CD4-positive, alpha-beta memory T cell (primary cell): ENCODE results near the gene MSANTD1. TPM values are rescaled to one million over a fixed set of nuclear protein-coding genes. Genes with fewer than 3 reads are reported as not detected.

Experiments
- CTCF ChIA-PET: fragments of 350-600 bp; sonication (Branson Sonifier 250); formaldehyde crosslinking; loops from one replicate; lab custom pipeline; 2021; ENCODE audit warnings: inconsistent platforms; ENCODE audit not compliant: partially characterized antibody; lab: Charles Lee
- POLR2A ChIA-PET: fragments of 350-600 bp; sonication (Branson Sonifier 250); formaldehyde crosslinking; loops from one replicate; lab custom pipeline; 2021; ENCODE audit not compliant: partially characterized antibody; lab: Charles Lee
- DNase-seq, 5 donors: peaks; one replicate each; pipeline versions ENCODE4 v3.0.0 to v3.0.0-alpha.2; 2020 to 2022; ENCODE audit warnings: mixed read lengths in 1 of 5
- H3K27ac ChIP-seq: one replicate; pipeline ENCODE4 v1.7.0; 2013; ENCODE audit warnings: low read depth, low read length
- H3K27me3 ChIP-seq: 2 replicates; pipeline ENCODE4 v1.7.0; 2013; ENCODE audit warnings: mild to moderate bottlenecking, low read length, moderate library complexity; ENCODE audit not compliant: insufficient read depth
- H3K36me3 ChIP-seq: 2 replicates; pipeline ENCODE4 v1.7.0; 2013; ENCODE audit warnings: mild to moderate bottlenecking, low read length, moderate library complexity; ENCODE audit not compliant: insufficient read depth
- H3K4me1 ChIP-seq: 2 replicates; pipeline ENCODE4 v1.7.0; 2013; ENCODE audit warnings: mild to moderate bottlenecking, low read length, moderate library complexity; ENCODE audit not compliant: insufficient read depth
- H3K4me3 ChIP-seq, 2 donors: one replicate each; pipeline ENCODE4 v1.7.0; 2013; ENCODE audit warnings: low read length in 2 of 2, mild to moderate bottlenecking in 1 of 2
- H3K9me3 ChIP-seq, 2 donors: one replicate each; pipeline ENCODE4 v1.7.0; 2013; ENCODE audit warnings: low read length in 2 of 2, control low read depth in 1 of 2; ENCODE audit not compliant: control insufficient read depth in 1 of 2
- H3K27ac Mint-ChIP-seq, 7 donors: one replicate each; pipeline ENCODE4 v1.8.0; 2020 to 2021; ENCODE audit warnings: mixed read lengths in 7 of 7, mild to moderate bottlenecking in 6 of 7, inconsistent platforms in 3 of 7, moderate library complexity in 3 of 7
- H3K27me3 Mint-ChIP-seq, 2 donors: one replicate each; pipeline ENCODE4 v1.8.0; 2020 to 2021; ENCODE audit warnings: mixed read lengths in 2 of 2
- H3K36me3 Mint-ChIP-seq, 2 donors: one replicate each; pipeline ENCODE4 v1.8.0; 2020 to 2021; ENCODE audit warnings: mixed read lengths in 2 of 2, inconsistent platforms in 1 of 2, mild to moderate bottlenecking in 1 of 2
- H3K4me1 Mint-ChIP-seq, 4 donors: one replicate each; pipeline ENCODE4 v1.8.0; 2020 to 2021; ENCODE audit warnings: mixed read lengths in 4 of 4, mild to moderate bottlenecking in 1 of 4
- H3K4me3 Mint-ChIP-seq, 8 donors: one replicate each; pipeline ENCODE4 v1.8.0; 2020 to 2021; ENCODE audit warnings: mixed read lengths in 8 of 8, mild to moderate bottlenecking in 7 of 8, moderate library complexity in 6 of 8, inconsistent platforms in 3 of 8
- H3K9me3 Mint-ChIP-seq, 8 donors: one replicate each; pipeline ENCODE4 v1.8.0; 2020 to 2021; ENCODE audit warnings: mixed read lengths in 8 of 8, mild to moderate bottlenecking in 5 of 8, inconsistent platforms in 3 of 8, moderate library complexity in 1 of 8
- intact Hi-C: fragments of 100-400 bp; cut with micrococcal nuclease; formaldehyde crosslinking; loops from one replicate; pipeline ENCODE4 v1.15.1; 2023
- polyA plus RNA-seq, 2 donors: library from polyadenylated mRNA; unstranded; fragments of 300-500 nt; fragmentation: Illumina TruSeq; gene quantifications; one replicate each; pipeline ENCODE4 v1.2.3, GENCODE V29; 2021
- total RNA-seq, 2 experiments: library from RNA; stranded (reverse); gene quantifications; one replicate each; pipeline ENCODE4 v1.2.3, GENCODE V29; 2021

Gene MSANTD1
- total and polyA plus RNA-seq, 4 experiments from 2014 or later, result 0.08 to 2.2 (median 2.0) TPM; not detected in 1

DNA sequence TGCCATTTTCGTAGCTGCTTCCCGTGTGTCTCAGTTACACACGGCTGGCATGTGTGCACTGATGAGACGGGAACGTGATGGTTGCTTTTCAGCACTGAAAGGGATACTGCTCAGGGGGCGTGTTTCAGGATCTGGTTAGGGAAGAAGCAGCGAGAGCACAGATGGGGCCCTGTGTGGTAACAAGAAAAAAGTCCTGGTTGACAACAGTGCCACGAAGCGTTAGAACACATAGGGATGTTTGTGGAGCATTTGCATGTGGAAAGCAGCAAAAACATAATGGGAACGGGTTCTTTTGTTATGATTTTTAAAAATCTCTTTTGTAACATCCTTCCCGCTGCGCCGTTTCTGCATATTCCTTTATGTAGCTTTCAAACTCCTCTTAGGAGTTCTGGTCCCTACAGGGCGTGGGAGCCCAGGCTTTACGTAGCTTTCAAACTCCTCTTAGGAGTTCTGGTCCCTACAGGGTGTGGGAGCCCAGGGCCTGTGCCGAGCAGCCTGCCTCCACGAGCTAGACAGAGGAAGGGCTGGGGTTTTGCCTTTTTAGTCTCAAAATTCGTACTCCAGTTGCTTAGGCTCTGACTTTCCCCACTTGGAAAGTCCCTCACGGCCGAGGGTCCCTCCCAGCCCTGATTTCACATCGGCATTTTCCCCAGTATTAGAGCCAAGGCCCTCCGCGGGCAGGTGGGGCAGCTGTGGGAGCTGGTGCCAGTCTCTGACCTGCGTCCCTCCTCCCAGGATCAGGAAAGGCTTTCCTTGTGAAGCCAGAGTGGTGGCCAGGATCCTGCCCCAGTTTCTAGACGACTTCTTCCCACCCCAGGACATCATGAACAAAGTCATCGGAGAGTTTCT, 11.0 kb upstream of the MSANTD1 start:
- H3K9me3 Mint-ChIP-seq, result peaks cover 0 to 2% (median 0%) of the 10 kb centered on the region in 8 donors
- H3K9me3 ChIP-seq, result no peaks in the 10 kb centered on the region
- peaks cover 7 to 10% (median 9%) of the 10 kb centered on the region in 4 donors for H3K4me1 Mint-ChIP-seq
- H3K36me3 Mint-ChIP-seq, result peaks cover 31 to 58% of the 10 kb centered on the region in 2 donors
- H3K27me3 ChIP-seq, result no peaks in the 10 kb centered on the region
- H3K27me3 Mint-ChIP-seq, result no peaks in the 10 kb centered on the region
- no peak overlapping the region for H3K4me3 Mint-ChIP-seq
- intact Hi-C loops, result no loop called here
- ChIA-PET POLR2A (no interaction called here), CTCF (no interaction called here)
- H3K4me1 ChIP-seq, result peaks cover 7% of the 10 kb centered on the region
- no peak for DNase-seq
- peaks cover 16% of the 10 kb centered on the region for H3K36me3 ChIP-seq
- peak overlapping the region in 2 of 7 donors; percentile 29 to 66 for H3K27ac Mint-ChIP-seq
- H3K4me3 ChIP-seq, result no peak overlapping the region
- H3K27ac ChIP-seq, result no peak overlapping the region

DNA sequence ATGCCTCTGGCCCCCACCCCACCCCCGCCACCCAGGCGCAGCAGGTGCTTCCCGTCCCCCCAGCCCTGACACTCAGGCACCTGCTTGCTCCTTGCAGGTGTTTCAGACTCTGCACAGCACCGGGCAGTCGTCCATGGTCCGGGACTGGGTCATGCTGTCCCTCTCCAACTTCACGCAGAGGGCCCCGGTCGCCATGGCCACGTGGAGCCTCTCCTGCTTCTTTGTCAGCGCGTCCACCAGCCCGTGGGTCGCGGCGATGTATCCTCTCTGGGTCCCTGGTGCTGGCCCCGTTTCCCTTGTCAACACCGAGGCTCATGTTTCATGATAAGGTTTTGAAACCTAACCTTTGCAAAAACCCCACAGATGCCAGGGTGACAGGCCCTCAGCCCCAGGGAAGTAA, 10.2 kb upstream of the MSANTD1 start:
- peaks cover 16% of the 10 kb centered on the region for H3K36me3 ChIP-seq

GRCh38 chr4:3239303-3239702, 9.7 kb upstream of the MSANTD1 start:
- H3K36me3 Mint-ChIP-seq, result peaks cover 21 to 50% of the 10 kb centered on the region in 2 donors
- ChIA-PET POLR2A (no interaction called here), CTCF (no interaction called here)
- H3K27me3 ChIP-seq, result no peaks in the 10 kb centered on the region
- H3K4me3 Mint-ChIP-seq, result no peak overlapping the region
- H3K4me1 Mint-ChIP-seq, result peaks cover 11 to 18% (median 15%) of the 10 kb centered on the region in 4 donors
- no peaks in the 10 kb centered on the region for H3K27me3 Mint-ChIP-seq
- no peaks in the 10 kb centered on the region for H3K9me3 ChIP-seq
- intact Hi-C loops, result no loop called here
- no peak overlapping the region for H3K27ac Mint-ChIP-seq
- no peak overlapping the region for H3K27ac ChIP-seq
- H3K9me3 Mint-ChIP-seq, result peaks cover 0 to 2% (median 0%) of the 10 kb centered on the region in 8 donors
- DNase-seq, result no peak
- no peak overlapping the region for H3K4me3 ChIP-seq
- H3K4me1 ChIP-seq, result peaks cover 11% of the 10 kb centered on the region
- H3K36me3 ChIP-seq, result peaks cover 16% of the 10 kb centered on the region

More for the DNA sequence above, 10.2 kb upstream of the MSANTD1 start:
- DNase-seq, result no peak
- Mint-ChIP-seq H3K27me3 (no peaks in the 10 kb centered on the region), H3K4me3 (no peak overlapping the region), H3K36me3 (peaks cover 26 to 55% of the 10 kb centered on the region in 2 donors), H3K4me1 (peaks cover 11 to 18% (median 14%) of the 10 kb centered on the region in 4 donors), H3K9me3 (peaks cover 0 to 2% (median 0%) of the 10 kb centered on the region in 8 donors), H3K27ac (peak overlapping the region in 1 of 7 donors; percentile 65)
- no peaks in the 10 kb centered on the region for H3K27me3 ChIP-seq
- intact Hi-C loops, result no loop called here
- ChIA-PET CTCF (no interaction called here), POLR2A (no interaction called here)
- no peak overlapping the region for H3K4me3 ChIP-seq
- peaks cover 11% of the 10 kb centered on the region for H3K4me1 ChIP-seq
- no peak overlapping the region for H3K27ac ChIP-seq
- H3K9me3 ChIP-seq, result no peaks in the 10 kb centered on the region

- H3K4me3 Mint-ChIP-seq, result no peak overlapping the region
- no peaks in the 10 kb centered on the region for H3K9me3 ChIP-seq
- H3K27ac Mint-ChIP-seq, result peak overlapping the region in 1 of 7 donors; percentile 4
- peaks cover 13% of the 10 kb centered on the region for H3K36me3 ChIP-seq
- H3K9me3 Mint-ChIP-seq, result peaks cover 0 to 2% (median 0%) of the 10 kb centered on the region in 8 donors
- H3K4me3 ChIP-seq, result no peak overlapping the region
- POLR2A ChIA-PET, result no interaction called here
- intact Hi-C loops, result no loop called here
- CTCF ChIA-PET, result no interaction called here
- peaks cover 11% of the 10 kb centered on the region for H3K4me1 ChIP-seq
- DNase-seq, result no peak
- peaks cover 11 to 18% (median 15%) of the 10 kb centered on the region in 4 donors for H3K4me1 Mint-ChIP-seq
- no peaks in the 10 kb centered on the region for H3K27me3 ChIP-seq
- H3K27ac ChIP-seq, result no peak overlapping the region
- H3K36me3 Mint-ChIP-seq, result peaks cover 15 to 43% of the 10 kb centered on the region in 2 donors
- no peaks in the 10 kb centered on the region for H3K27me3 Mint-ChIP-seq
These were observed 8.7 kb upstream of the MSANTD1 start for GRCh38 chr4:3239998-3240920.

- Mint-ChIP-seq H3K9me3 (peaks cover 0 to 2% (median 0%) of the 10 kb centered on the region in 8 donors), H3K4me3 (no peak overlapping the region), H3K27ac (peak overlapping the region in 1 of 7 donors; percentile 51), H3K36me3 (peaks cover 15 to 39% of the 10 kb centered on the region in 2 donors), H3K27me3 (no peaks in the 10 kb centered on the region), H3K4me1 (peaks cover 11 to 18% (median 15%) of the 10 kb centered on the region in 4 donors)
- peaks cover 11% of the 10 kb centered on the region for H3K4me1 ChIP-seq
- no peak overlapping the region for H3K27ac ChIP-seq
- ChIA-PET CTCF (interaction anchor here (0.5 kb wide), 1 partner anchor 50 kb away, joined by 3 read pairs; no protein-coding TSS in a partner anchor), POLR2A (no interaction called here)
- peaks cover 8% of the 10 kb centered on the region for H3K36me3 ChIP-seq
- H3K9me3 ChIP-seq, result no peaks in the 10 kb centered on the region
- intact Hi-C loops, result no loop called here
- no peak overlapping the region for H3K4me3 ChIP-seq
- no peak for DNase-seq
- no peaks in the 10 kb centered on the region for H3K27me3 ChIP-seq
These were observed 7.9 kb upstream of the MSANTD1 start for GRCh38 chr4:3240936-3241522.

GRCh38 chr4:3241898-3242524, 6.9 kb upstream of the MSANTD1 start:
- ChIA-PET CTCF (no interaction called here), POLR2A (no interaction called here)
- no peaks in the 10 kb centered on the region for H3K27me3 ChIP-seq
- H3K4me3 Mint-ChIP-seq, result no peak overlapping the region
- intact Hi-C loops, result no loop called here
- H3K36me3 Mint-ChIP-seq, result peaks cover 15 to 36% of the 10 kb centered on the region in 2 donors
- peak overlapping the region in 2 of 7 donors; percentile 21 to 50 for H3K27ac Mint-ChIP-seq
- no peak for DNase-seq
- no peaks in the 10 kb centered on the region for H3K9me3 ChIP-seq
- H3K4me1 ChIP-seq, result peaks cover 11% of the 10 kb centered on the region
- H3K27ac ChIP-seq, result no peak overlapping the region
- no peaks in the 10 kb centered on the region for H3K27me3 Mint-ChIP-seq
- peaks cover 11 to 18% (median 15%) of the 10 kb centered on the region in 4 donors for H3K4me1 Mint-ChIP-seq
- H3K9me3 Mint-ChIP-seq, result no peaks in the 10 kb centered on the region
- no peak overlapping the region for H3K4me3 ChIP-seq
- H3K36me3 ChIP-seq, result peaks cover 8% of the 10 kb centered on the region
